CD4-positive, alpha-beta T cell (primary cell): ENCODE results near the gene MANF. TPM values are rescaled to one million over a fixed set of nuclear protein-coding genes. Genes with fewer than 3 reads are reported as not detected.

ENCODE experiments used
- ATAC-seq: fragments of 200-7000 bp; cut with Tn5 transposase; one replicate; pipeline ENCODE4 v1.10.0; 2022; ENCODE audit warnings: mild to moderate bottlenecking; ENCODE audit not compliant: poor library complexity
- CTCF ChIA-PET: fragments of 350-600 bp; sonication (Branson Sonifier 250); formaldehyde crosslinking; loops from one replicate; lab custom pipeline; 2021; ENCODE audit warnings: antibody characterized with exemption, inconsistent platforms; lab: Charles Lee
- POLR2A ChIA-PET: fragments of 350-600 bp; sonication (Branson Sonifier 250); formaldehyde crosslinking; loops from one replicate; lab custom pipeline; 2021; ENCODE audit warnings: antibody characterized with exemption, inconsistent platforms; lab: Charles Lee
- DNase-seq, 14 experiments: peaks; one replicate each; pipeline ENCODE4 v3.0.0-alpha.2; 2013 to 2020; ENCODE audit warnings: mixed read lengths in 2 of 14
- H3K27ac ChIP-seq, 2 donors: one replicate each; pipeline versions ENCODE4 v1.5.1 to v1.7.0; 2013; ENCODE audit warnings: low read length in 2 of 2, low read depth in 1 of 2, mild to moderate bottlenecking in 1 of 2
- H3K27me3 ChIP-seq, 2 experiments: 1 replicate in 1 of 2; 2 replicates in 1 of 2; pipeline versions ENCODE4 v1.6.1 to v1.7.0; 2013; ENCODE audit warnings: low read length in 2 of 2, control low read depth in 1 of 2, mild to moderate bottlenecking in 1 of 2, moderate library complexity in 1 of 2; ENCODE audit not compliant: insufficient read depth in 2 of 2, control insufficient read depth in 1 of 2
- H3K36me3 ChIP-seq: one replicate; pipeline ENCODE4 v1.6.1; 2013; ENCODE audit warnings: low read length, control low read depth; ENCODE audit not compliant: insufficient read depth
- H3K4me1 ChIP-seq: one replicate; pipeline ENCODE4 v1.6.1; 2013; ENCODE audit warnings: low read length, control low read depth; ENCODE audit not compliant: insufficient read depth
- H3K4me3 ChIP-seq: one replicate; pipeline ENCODE4 v1.5.1; 2013; ENCODE audit warnings: mild to moderate bottlenecking, low read length, moderate library complexity
- H3K9me3 ChIP-seq, 2 experiments: 1 replicate in 1 of 2; 2 replicates in 1 of 2; pipeline versions ENCODE4 v1.6.1 to v1.7.0; 2013; ENCODE audit warnings: low read length in 2 of 2, mild to moderate bottlenecking in 2 of 2, control low read depth in 1 of 2, moderate library complexity in 1 of 2; ENCODE audit not compliant: control insufficient read depth in 1 of 2, insufficient read depth in 1 of 2
- H3K27ac Mint-ChIP-seq: one replicate; pipeline ENCODE4 v1.8.0; 2020; ENCODE audit warnings: mixed read lengths
- H3K27me3 Mint-ChIP-seq: one replicate; pipeline ENCODE4 v1.8.0; 2021; ENCODE audit warnings: mixed read lengths
- H3K36me3 Mint-ChIP-seq: one replicate; pipeline ENCODE4 v1.8.0; 2021; ENCODE audit warnings: low read depth, mixed read lengths
- H3K4me1 Mint-ChIP-seq: one replicate; pipeline ENCODE4 v1.8.0; 2021; ENCODE audit warnings: low read depth, mixed read lengths
- H3K4me3 Mint-ChIP-seq: one replicate; pipeline ENCODE4 v1.8.0; 2020; ENCODE audit warnings: mild to moderate bottlenecking, mixed read lengths
- H3K9me3 Mint-ChIP-seq: one replicate; pipeline ENCODE4 v1.8.0; 2020; ENCODE audit warnings: mixed read lengths
- intact Hi-C, 2 experiments: fragments of 100-400 bp; cut with DNase I in 1 of 2; cut with micrococcal nuclease in 1 of 2; formaldehyde crosslinking; loops; one replicate each; pipeline versions ENCODE4 v1.15.1 to v1.9.0; 2023 to 2025; cut with DNase I, micrococcal nuclease
- total RNA-seq, 174 experiments: library from RNA in 2 of 174; stranded (reverse) in 2 of 174; gene quantifications; one replicate each; pipeline ENCODE4 v1.2.3 and lab custom pipeline; 2021 to 2026
- TF ChIP-seq, protein P1 (sequence below): fragments of 200-600 bp; IDR thresholded peaks from one replicate; pipeline ENCODE4 v1.8.0; 2022; ENCODE audit warnings: antibody characterized with exemption, mild to moderate bottlenecking

MANF gene
- total RNA-seq, 2 experiments from 2014 or later, result 26.4 to 30.2 TPM

DNA sequence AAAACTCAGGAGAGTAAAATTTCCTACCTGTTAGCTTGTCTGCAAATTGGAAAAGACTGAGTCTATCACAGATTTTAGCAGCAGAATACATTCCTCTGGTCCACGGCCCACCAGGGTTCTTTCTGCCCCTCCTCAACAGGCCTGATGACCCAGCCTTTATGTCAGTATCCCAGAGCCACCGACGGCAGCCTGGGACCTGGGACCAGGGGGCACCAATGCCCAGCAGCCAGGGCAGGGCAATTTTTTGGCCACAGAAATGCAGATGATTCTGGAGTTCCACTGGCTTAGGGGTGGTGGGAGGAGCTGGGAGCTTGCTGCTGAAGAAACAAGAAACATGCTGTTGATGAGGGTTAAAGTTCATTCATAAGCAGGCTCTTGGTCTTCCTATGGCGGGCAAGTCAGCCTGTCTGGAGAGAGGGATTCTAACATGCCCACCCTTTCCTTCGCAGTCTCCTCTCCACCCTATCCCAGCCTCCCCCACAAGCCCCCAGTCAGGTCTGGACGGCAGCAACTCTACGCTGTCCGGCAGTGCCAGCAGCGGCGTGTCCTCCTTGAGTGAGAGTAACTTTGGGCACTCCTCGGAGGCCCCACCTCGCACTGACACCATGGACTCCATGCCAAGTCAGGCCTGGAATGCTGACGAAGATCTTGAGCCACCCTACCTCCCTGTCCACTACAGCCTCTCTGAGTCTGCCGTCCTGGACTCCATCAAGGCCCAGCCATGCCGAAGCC lies 4.3 kb upstream of the MANF start:
- Histone ChIP-seq H3K36me3 (no peaks in the 10 kb centered on the region), H3K4me3 (no peak overlapping the region), H3K27me3 (no peaks in the 10 kb centered on the region), H3K9me3 (no peaks in the 10 kb centered on the region), H3K4me1 (peaks cover 21% of the 10 kb centered on the region), H3K27ac (no peak overlapping the region)
- Mint-ChIP-seq H3K27me3 (no peaks in the 10 kb centered on the region), H3K9me3 (no peaks in the 10 kb centered on the region), H3K4me3 (no peak overlapping the region), H3K27ac (no peak overlapping the region), H3K36me3 (peaks cover 12% of the 10 kb centered on the region), H3K4me1 (peaks cover 32% of the 10 kb centered on the region)
- POLR2A ChIA-PET, result no interaction called here
- ATAC-seq (no peak), DNase-seq (no peak)
- TF ChIP-seq, protein P1, sequence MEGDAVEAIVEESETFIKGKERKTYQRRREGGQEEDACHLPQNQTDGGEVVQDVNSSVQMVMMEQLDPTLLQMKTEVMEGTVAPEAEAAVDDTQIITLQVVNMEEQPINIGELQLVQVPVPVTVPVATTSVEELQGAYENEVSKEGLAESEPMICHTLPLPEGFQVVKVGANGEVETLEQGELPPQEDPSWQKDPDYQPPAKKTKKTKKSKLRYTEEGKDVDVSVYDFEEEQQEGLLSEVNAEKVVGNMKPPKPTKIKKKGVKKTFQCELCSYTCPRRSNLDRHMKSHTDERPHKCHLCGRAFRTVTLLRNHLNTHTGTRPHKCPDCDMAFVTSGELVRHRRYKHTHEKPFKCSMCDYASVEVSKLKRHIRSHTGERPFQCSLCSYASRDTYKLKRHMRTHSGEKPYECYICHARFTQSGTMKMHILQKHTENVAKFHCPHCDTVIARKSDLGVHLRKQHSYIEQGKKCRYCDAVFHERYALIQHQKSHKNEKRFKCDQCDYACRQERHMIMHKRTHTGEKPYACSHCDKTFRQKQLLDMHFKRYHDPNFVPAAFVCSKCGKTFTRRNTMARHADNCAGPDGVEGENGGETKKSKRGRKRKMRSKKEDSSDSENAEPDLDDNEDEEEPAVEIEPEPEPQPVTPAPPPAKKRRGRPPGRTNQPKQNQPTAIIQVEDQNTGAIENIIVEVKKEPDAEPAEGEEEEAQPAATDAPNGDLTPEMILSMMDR, result no peak
- intact Hi-C loops, result loop anchor here in 1 of 2 experiments (5.0 to 10.0 kb wide), 2 partner anchors 353 to 564 kb away; partner anchors contain the start of genes PARP3 and RRP9
- CTCF ChIA-PET, result interaction anchor here (1.0 kb wide), 1 partner anchor 8 kb away, joined by 3 read pairs; no protein-coding TSS in a partner anchor

DNA sequence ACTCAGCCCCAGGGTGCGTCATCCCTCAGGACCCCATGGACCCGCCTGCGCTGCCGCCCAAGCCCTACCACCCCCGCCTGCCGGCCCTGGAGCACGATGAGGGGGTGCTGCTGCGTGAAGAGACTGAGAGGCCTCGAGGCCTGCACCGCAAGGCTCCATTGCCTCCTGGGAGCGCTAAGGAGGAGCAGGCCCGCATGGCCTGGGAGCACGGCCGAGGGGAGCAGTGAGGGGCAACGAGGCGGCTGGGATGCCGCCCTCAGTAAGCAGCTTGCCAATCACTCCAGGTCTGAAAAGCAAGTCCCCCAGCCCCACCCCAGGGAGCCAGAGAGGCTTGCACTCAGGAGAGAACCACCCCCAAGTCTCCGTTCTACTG lies 3.8 kb upstream of the MANF start:
- H3K36me3 Mint-ChIP-seq, result peaks cover 17% of the 10 kb centered on the region
- Histone ChIP-seq H3K27ac (no peak overlapping the region), H3K9me3 (no peaks in the 10 kb centered on the region), H3K4me1 (peaks cover 27% of the 10 kb centered on the region), H3K27me3 (no peaks in the 10 kb centered on the region), H3K36me3 (no peaks in the 10 kb centered on the region), H3K4me3 (no peak overlapping the region)
- POLR2A ChIA-PET, result no interaction called here
- CTCF ChIA-PET, result no interaction called here
- DNase-seq, result peak in 1 of 14 experiments; percentile 33
- no peak for ATAC-seq
- H3K4me1 Mint-ChIP-seq, result peaks cover 37% of the 10 kb centered on the region
- no peak overlapping the region for H3K4me3 Mint-ChIP-seq
- no peaks in the 10 kb centered on the region for H3K9me3 Mint-ChIP-seq
- TF ChIP-seq, protein P1, result no peak
- no peak overlapping the region for H3K27ac Mint-ChIP-seq
- no peaks in the 10 kb centered on the region for H3K27me3 Mint-ChIP-seq
- intact Hi-C loops, result loop anchor here in 1 of 2 experiments (5.0 to 10.0 kb wide), 2 partner anchors 354 to 563 kb away; partner anchors contain the start of genes PARP3 and RRP9

DNA sequence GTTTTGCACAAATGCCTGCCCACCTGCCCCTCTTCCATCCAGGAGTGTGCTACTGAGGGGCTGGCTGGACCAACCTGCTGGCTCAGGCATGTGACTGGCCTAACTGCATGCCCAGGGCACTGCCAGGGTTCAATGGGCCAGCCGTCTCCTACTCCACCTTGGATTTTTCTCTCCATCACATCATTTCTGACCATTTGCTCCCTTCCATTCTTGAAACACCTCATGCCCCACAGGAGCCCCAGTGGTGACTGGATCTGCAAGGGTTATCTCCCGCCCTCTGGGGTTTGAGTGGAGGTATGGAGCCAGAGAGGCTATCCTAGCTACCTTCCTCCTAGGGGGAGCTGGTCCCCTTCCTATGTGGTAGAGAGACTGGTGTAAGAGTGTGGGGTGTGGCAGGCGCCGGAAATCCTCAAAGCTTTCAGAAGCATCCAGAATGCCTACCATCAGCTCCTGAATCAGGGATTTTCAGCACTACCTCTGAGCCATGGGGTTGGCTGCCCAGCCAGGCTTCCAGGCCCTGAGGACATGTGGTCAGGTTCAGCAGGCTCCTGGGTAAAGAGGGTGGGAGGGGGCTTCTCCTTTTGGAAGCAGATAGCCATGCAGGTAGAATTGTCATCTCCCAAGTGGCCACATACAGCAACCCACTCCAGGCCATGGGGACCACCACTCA lies 2.9 kb upstream of the MANF start:
- no peaks in the 10 kb centered on the region for H3K9me3 Mint-ChIP-seq
- peaks cover 25% of the 10 kb centered on the region for H3K36me3 Mint-ChIP-seq
- Histone ChIP-seq H3K4me1 (peaks cover 35% of the 10 kb centered on the region), H3K27ac (no peak overlapping the region), H3K9me3 (no peaks in the 10 kb centered on the region), H3K4me3 (no peak overlapping the region), H3K36me3 (peaks cover 4% of the 10 kb centered on the region), H3K27me3 (no peaks in the 10 kb centered on the region)
- peak in 1 of 14 experiments; percentile 25 for DNase-seq
- TF ChIP-seq, protein P1, result no peak
- no peak for ATAC-seq
- H3K27ac Mint-ChIP-seq, result no peak overlapping the region
- H3K27me3 Mint-ChIP-seq, result no peaks in the 10 kb centered on the region
- H3K4me1 Mint-ChIP-seq, result peaks cover 43% of the 10 kb centered on the region
- CTCF ChIA-PET, result interaction anchor here (4.9 kb wide), 1 partner anchor 766 kb away, joined by 19 read pairs; the partner anchor contains the start of gene MAPKAPK3
- POLR2A ChIA-PET, result no interaction called here
- intact Hi-C loops, result loop anchor here in 1 of 2 experiments (5.0 to 10.0 kb wide), 2 partner anchors 355 to 563 kb away; partner anchors contain the start of genes PARP3 and RRP9
- peak overlapping the region; percentile 90 for H3K4me3 Mint-ChIP-seq
